HepG2 (cell line): ENCODE results near the gene UAP1L1. TPM values are rescaled to one million over a fixed set of nuclear protein-coding genes. Genes with fewer than 3 reads are reported as not detected.

Experiments
- ATAD3A ChIP-seq: sonication (generic); formaldehyde crosslinking; IDR thresholded peaks from 2 replicates; pipeline ENCODE4 v1.4.0; 2020; ENCODE audit warnings: missing genetic modification reagents
- DPF2 ChIP-seq: sonication (generic); formaldehyde crosslinking; IDR thresholded peaks from 2 replicates; pipeline ENCODE4 v1.4.0; 2020; ENCODE audit warnings: mild to moderate bottlenecking, low read depth, missing genetic modification reagents, borderline replicate concordance
- GATAD2A ChIP-seq: IDR thresholded peaks from 2 replicates; pipeline ENCODE4 v1.6.1; 2016
- HMG20A ChIP-seq: IDR thresholded peaks from 2 replicates; pipeline ENCODE4 v1.6.1; 2016; ENCODE audit warnings: borderline replicate concordance
- MAFK ChIP-seq, 2 experiments: IDR thresholded peaks in 1 of 2; conservative IDR thresholded peaks in 1 of 2; 2 replicates each; pipeline ENCODE4 v1.6.1; 2011; ENCODE audit warnings: improper control_type of control experiment in 2 of 2, low read length in 2 of 2
- PHF20 ChIP-seq: sonication (generic); formaldehyde crosslinking; IDR thresholded peaks from 2 replicates; pipeline ENCODE4 v1.5.0; 2020; ENCODE audit warnings: mild to moderate bottlenecking, missing genetic modification reagents
- PHF21A ChIP-seq: sonication (generic); formaldehyde crosslinking; IDR thresholded peaks from 2 replicates; pipeline ENCODE4 v1.5.0; 2020; ENCODE audit warnings: mild to moderate bottlenecking, missing genetic modification reagents
- POGZ ChIP-seq: sonication (generic); formaldehyde crosslinking; IDR thresholded peaks from 2 replicates; pipeline ENCODE4 v1.4.0; 2020; ENCODE audit warnings: mild to moderate bottlenecking, missing genetic modification reagents
- POLR2G ChIP-seq: fragments of 200-400 bp; formaldehyde crosslinking; IDR thresholded peaks from 2 replicates; pipeline ENCODE4 v1.6.1; 2018; ENCODE audit warnings: mild to moderate bottlenecking, low read depth, low read length, moderate library complexity
- TBX2 ChIP-seq: sonication (generic); formaldehyde crosslinking; IDR thresholded peaks from 2 replicates; pipeline ENCODE4 v1.5.0; 2020; ENCODE audit warnings: missing genetic modification reagents, mild to moderate bottlenecking, borderline replicate concordance
- TSC22D2 ChIP-seq: sonication (generic); formaldehyde crosslinking; IDR thresholded peaks from 2 replicates; pipeline ENCODE4 v1.5.1; 2020; ENCODE audit warnings: missing genetic modification reagents, mild to moderate bottlenecking, borderline replicate concordance
- ZMYM2 ChIP-seq: sonication (generic); formaldehyde crosslinking; IDR thresholded peaks from 2 replicates; pipeline ENCODE4 v1.8.0; 2022; ENCODE audit warnings: mild to moderate bottlenecking, missing genetic modification reagents
- ZNF143 ChIP-seq: sonication (generic); formaldehyde crosslinking; IDR thresholded peaks from 2 replicates; pipeline ENCODE4 v1.4.0; 2020; ENCODE audit warnings: missing genetic modification reagents
- ZNF251 ChIP-seq: sonication (generic); formaldehyde crosslinking; IDR thresholded peaks from 2 replicates; pipeline ENCODE4 v1.9.0; 2021; ENCODE audit warnings: mild to moderate bottlenecking, missing genetic modification reagents
- ZNF34 ChIP-seq: sonication (generic); formaldehyde crosslinking; IDR thresholded peaks from 2 replicates; pipeline ENCODE4 v1.4.0; 2020; ENCODE audit warnings: mild to moderate bottlenecking, missing genetic modification reagents, borderline replicate concordance
- ZNF44 ChIP-seq: sonication (generic); formaldehyde crosslinking; IDR thresholded peaks from 2 replicates; pipeline ENCODE4 v1.5.1; 2020; ENCODE audit warnings: mild to moderate bottlenecking, missing genetic modification reagents
- ZNF496 ChIP-seq: sonication (generic); formaldehyde crosslinking; IDR thresholded peaks from 2 replicates; pipeline ENCODE4 v1.8.1; 2023; ENCODE audit warnings: mild to moderate bottlenecking, moderate library complexity, missing genetic modification reagents; ENCODE audit not compliant: insufficient replicate concordance
- ZNF501 ChIP-seq: sonication (generic); formaldehyde crosslinking; IDR thresholded peaks from 2 replicates; pipeline ENCODE4 v1.5.1; 2020; ENCODE audit warnings: mild to moderate bottlenecking, moderate library complexity, missing genetic modification reagents
- ZNF563 ChIP-seq: sonication (generic); formaldehyde crosslinking; IDR thresholded peaks from 2 replicates; pipeline ENCODE4 v1.8.0; 2022; ENCODE audit warnings: mild to moderate bottlenecking, moderate library complexity, missing genetic modification reagents
- polyA plus RNA-seq, 8 experiments: library from polyadenylated mRNA; depleted of rRNA in 3 of 8; stranded (reverse) in 7 of 8; unstranded in 1 of 8; fragments of >200 nt; fragmentation: Illumina TruSeq in 4 of 8; extraction: Trizol in 4 of 8; gene quantifications; 2 replicates each; pipeline versions ENCODE4 v1.2.1 to v1.2.3, GENCODE V29; 2011 to 2016; ENCODE audit warnings: low read depth in 4 of 8, missing spikeins in 1 of 8, mixed read lengths in 1 of 8; ENCODE audit not compliant: insufficient read depth in 1 of 8
- total RNA-seq, 5 experiments: library from RNA; depleted of rRNA; stranded (reverse); fragments of >200 nt; fragmentation: Illumina TruSeq; extraction: Trizol; gene quantifications; 2 replicates each; pipeline ENCODE4 v1.2.3, GENCODE V29; 2016; ENCODE audit warnings: low read depth in 1 of 5
- TF ChIP-seq, protein P1 (sequence below): sonication (generic); formaldehyde crosslinking; IDR thresholded peaks from 2 replicates; pipeline ENCODE4 v1.9.0; 2021; ENCODE audit warnings: missing genetic modification reagents, borderline replicate concordance
- TF ChIP-seq, protein P2 (sequence below): sonication (generic); formaldehyde crosslinking; IDR thresholded peaks from 2 replicates; pipeline ENCODE4 v1.5.1; 2020; ENCODE audit warnings: mild to moderate bottlenecking, missing genetic modification reagents, moderate library complexity
- TF ChIP-seq, protein P3 (sequence below): sonication (generic); formaldehyde crosslinking; IDR thresholded peaks from 2 replicates; pipeline ENCODE4 v1.4.0; 2020; ENCODE audit warnings: missing genetic modification reagents, mild to moderate bottlenecking, borderline replicate concordance

Gene UAP1L1
- total and polyA plus RNA-seq, 2 of the 13 experiments (the other 11 are each of a cell fraction or from before 2014, with no cell fraction given), result 5.4 to 6.4 TPM

DNA sequence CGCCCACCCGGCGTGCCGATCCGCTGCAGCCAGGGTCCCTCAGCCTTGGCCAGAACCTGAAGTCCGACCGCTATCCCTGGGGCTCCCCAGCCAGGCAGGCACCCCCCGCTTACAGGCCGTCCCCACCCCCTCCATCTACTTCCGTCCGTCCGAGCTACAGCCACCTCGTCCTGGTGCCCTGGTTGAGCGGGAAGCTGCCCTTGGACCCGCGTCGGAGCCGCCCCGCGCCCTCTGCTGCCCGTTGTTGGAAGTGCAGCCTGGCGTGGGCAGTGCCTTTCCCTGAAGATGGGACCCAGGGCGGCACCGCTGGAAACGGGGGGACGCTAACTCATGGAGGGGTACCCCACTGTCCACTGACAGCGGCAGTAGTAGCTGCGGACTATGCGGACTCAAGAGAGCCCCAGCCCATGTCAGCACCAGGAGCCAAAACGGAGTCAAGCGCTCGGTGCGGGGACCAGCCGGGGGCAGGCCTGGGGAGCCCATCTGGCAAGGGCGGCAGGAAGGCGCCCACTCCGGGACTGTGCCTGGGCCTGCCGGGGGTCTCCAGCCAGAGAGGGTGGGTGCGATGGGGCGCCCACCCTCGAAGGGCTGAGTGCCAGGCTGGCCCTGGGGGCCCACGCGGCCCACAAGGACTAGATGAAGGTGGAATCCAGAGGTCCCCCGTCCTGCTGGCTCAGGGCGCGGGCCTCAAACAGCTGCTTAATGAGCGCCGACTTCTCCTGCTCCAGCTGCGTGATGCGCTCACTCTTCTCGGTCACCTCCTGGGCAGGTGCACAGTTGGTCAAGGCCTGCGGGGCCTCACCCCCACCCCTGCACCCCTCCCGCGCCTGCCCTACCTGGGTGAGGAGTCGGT, 13.1 kb upstream of the UAP1L1 start (continued):
- TF ChIP-seq ZNF501 (CRISPR knock-in tag), result 0 out of 2 replicates have a peak, but pooled peaks have one; percentile 48
- TF ChIP-seq POLR2G, result no peak
- TF ChIP-seq, protein P1, sequence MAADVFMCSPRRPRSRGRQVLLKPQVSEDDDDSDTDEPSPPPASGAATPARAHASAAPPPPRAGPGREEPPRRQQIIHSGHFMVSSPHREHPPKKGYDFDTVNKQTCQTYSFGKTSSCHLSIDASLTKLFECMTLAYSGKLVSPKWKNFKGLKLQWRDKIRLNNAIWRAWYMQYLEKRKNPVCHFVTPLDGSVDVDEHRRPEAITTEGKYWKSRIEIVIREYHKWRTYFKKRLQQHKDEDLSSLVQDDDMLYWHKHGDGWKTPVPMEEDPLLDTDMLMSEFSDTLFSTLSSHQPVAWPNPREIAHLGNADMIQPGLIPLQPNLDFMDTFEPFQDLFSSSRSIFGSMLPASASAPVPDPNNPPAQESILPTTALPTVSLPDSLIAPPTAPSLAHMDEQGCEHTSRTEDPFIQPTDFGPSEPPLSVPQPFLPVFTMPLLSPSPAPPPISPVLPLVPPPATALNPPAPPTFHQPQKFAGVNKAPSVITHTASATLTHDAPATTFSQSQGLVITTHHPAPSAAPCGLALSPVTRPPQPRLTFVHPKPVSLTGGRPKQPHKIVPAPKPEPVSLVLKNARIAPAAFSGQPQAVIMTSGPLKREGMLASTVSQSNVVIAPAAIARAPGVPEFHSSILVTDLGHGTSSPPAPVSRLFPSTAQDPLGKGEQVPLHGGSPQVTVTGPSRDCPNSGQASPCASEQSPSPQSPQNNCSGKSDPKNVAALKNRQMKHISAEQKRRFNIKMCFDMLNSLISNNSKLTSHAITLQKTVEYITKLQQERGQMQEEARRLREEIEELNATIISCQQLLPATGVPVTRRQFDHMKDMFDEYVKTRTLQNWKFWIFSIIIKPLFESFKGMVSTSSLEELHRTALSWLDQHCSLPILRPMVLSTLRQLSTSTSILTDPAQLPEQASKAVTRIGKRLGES, result no peak
- 0 out of 2 replicates have a peak, but pooled peaks have one; percentile 22 for TF ChIP-seq GATAD2A (CRISPR knock-in tag)
- TF ChIP-seq MAFK (conservative IDR thresholded peaks at IDR 0.05 in 1 of 2, IDR thresholded peaks at IDR 0.05 in 1 of 2; ENCODE audit: low read length in 2 of 2), result no peak
- no peak for TF ChIP-seq PHF20 (CRISPR knock-in tag)
- no peak for TF ChIP-seq ZNF143 (CRISPR knock-in tag)
- TF ChIP-seq ZNF251 (CRISPR knock-in tag), result no peak
- TF ChIP-seq TSC22D2, result no peak
- TF ChIP-seq PHF21A, result no peak
- no peak for TF ChIP-seq ZNF34 (CRISPR knock-in tag)
- TF ChIP-seq ATAD3A, result no peak
- TF ChIP-seq, protein P2, sequence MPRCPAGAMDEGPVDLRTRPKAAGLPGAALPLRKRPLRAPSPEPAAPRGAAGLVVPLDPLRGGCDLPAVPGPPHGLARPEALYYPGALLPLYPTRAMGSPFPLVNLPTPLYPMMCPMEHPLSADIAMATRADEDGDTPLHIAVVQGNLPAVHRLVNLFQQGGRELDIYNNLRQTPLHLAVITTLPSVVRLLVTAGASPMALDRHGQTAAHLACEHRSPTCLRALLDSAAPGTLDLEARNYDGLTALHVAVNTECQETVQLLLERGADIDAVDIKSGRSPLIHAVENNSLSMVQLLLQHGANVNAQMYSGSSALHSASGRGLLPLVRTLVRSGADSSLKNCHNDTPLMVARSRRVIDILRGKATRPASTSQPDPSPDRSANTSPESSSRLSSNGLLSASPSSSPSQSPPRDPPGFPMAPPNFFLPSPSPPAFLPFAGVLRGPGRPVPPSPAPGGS (CRISPR knock-in tag), result 0 out of 2 replicates have a peak, but pooled peaks have one; percentile 51
- no peak for TF ChIP-seq TBX2 (CRISPR knock-in tag)
- TF ChIP-seq HMG20A (CRISPR knock-in tag), result no peak
- TF ChIP-seq, protein P3, sequence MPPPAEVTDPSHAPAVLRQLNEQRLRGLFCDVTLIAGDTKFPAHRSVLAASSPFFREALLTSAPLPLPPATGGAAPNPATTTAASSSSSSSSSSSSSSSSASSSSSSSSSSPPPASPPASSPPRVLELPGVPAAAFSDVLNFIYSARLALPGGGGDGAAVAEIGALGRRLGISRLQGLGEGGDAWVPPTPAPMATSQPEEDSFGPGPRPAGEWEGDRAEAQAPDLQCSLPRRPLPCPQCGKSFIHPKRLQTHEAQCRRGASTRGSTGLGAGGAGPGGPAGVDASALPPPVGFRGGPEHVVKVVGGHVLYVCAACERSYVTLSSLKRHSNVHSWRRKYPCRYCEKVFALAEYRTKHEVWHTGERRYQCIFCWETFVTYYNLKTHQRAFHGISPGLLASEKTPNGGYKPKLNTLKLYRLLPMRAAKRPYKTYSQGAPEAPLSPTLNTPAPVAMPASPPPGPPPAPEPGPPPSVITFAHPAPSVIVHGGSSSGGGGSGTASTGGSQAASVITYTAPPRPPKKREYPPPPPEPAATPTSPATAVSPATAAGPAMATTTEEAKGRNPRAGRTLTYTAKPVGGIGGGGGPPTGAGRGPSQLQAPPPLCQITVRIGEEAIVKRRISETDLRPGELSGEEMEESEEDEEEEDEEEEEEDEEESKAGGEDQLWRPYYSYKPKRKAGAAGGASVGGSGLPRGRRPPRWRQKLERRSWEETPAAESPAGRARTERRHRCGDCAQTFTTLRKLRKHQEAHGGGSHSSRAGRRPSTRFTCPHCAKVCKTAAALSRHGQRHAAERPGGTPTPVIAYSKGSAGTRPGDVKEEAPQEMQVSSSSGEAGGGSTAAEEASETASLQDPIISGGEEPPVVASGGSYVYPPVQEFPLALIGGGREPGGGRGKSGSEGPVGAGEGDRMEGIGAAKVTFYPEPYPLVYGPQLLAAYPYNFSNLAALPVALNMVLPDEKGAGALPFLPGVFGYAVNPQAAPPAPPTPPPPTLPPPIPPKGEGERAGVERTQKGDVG (CRISPR knock-in tag), result 0 out of 2 replicates have a peak, but pooled peaks have one; percentile 50
- no peak for TF ChIP-seq POGZ (CRISPR knock-in tag)
- TF ChIP-seq ZNF496 (CRISPR knock-in tag), result no peak
- TF ChIP-seq ZNF44 (CRISPR knock-in tag), result no peak
- TF ChIP-seq DPF2 (CRISPR knock-in tag), result no peak
- no peak for TF ChIP-seq ZNF563 (CRISPR knock-in tag)
- no peak for TF ChIP-seq ZMYM2 (CRISPR knock-in tag)
